Loucy (cell line): ENCODE results near the gene ADAMTS8.

Experiments used
- H2AFZ ChIP-seq: fragments of 200-600 bp; sonication (generic); 2 replicates; pipeline ENCODE4 v1.6.0; 2016; ENCODE audit warnings: antibody characterized with exemption, mild to moderate bottlenecking, low read length, moderate library complexity
- H3F3A ChIP-seq: fragments of 200-600 bp; 2 replicates; pipeline ENCODE4 v1.6.0; 2016; ENCODE audit warnings: antibody characterized with exemption, low read depth, mild to moderate bottlenecking
- H3K27me3 ChIP-seq: fragments of 200-600 bp; sonication (generic); 2 replicates; pipeline ENCODE4 v1.6.1; 2014; ENCODE audit warnings: low read length, mild to moderate bottlenecking; ENCODE audit not compliant: insufficient read depth, poor library complexity, severe bottlenecking
- H3K36me3 ChIP-seq: fragments of 200-600 bp; sonication (generic); 2 replicates; pipeline ENCODE4 v1.6.1; 2016; ENCODE audit warnings: low read length; ENCODE audit not compliant: insufficient read depth
- H3K4me1 ChIP-seq: fragments of 200-600 bp; sonication (generic); 2 replicates; pipeline ENCODE4 v1.5.1; 2014; ENCODE audit warnings: low read length, mild to moderate bottlenecking; ENCODE audit not compliant: insufficient read depth, poor library complexity, severe bottlenecking
- H3K4me2 ChIP-seq: fragments of 200-600 bp; sonication (generic); 2 replicates; pipeline ENCODE4 v1.6.0; 2014; ENCODE audit warnings: antibody characterized with exemption, low read length, low read depth, mild to moderate bottlenecking; ENCODE audit not compliant: poor library complexity, severe bottlenecking
- H3K4me3 ChIP-seq: fragments of 200-600 bp; sonication (generic); 2 replicates; pipeline ENCODE4 v1.5.1; 2014; ENCODE audit warnings: low read length, mild to moderate bottlenecking, mixed read lengths; ENCODE audit not compliant: poor library complexity, severe bottlenecking
- H3K79me2 ChIP-seq: fragments of 200-600 bp; sonication (generic); 2 replicates; pipeline ENCODE4 v1.6.1; 2014; ENCODE audit warnings: low read length; ENCODE audit not compliant: insufficient read depth
- H3K9ac ChIP-seq: fragments of 200-600 bp; sonication (generic); 2 replicates; pipeline ENCODE4 v1.6.0; 2014; ENCODE audit warnings: mild to moderate bottlenecking, low read depth, low read length, moderate library complexity; ENCODE audit not compliant: poor library complexity, severe bottlenecking
- H3K9me2 ChIP-seq: fragments of 200-600 bp; sonication (generic); replicated peaks from 2 replicates; pipeline ENCODE4 v1.6.1; 2016; ENCODE audit warnings: low read depth, low read length, mixed read lengths
- H3K9me3 ChIP-seq: fragments of 200-600 bp; sonication (generic); 2 replicates; pipeline ENCODE4 v1.6.1; 2014; ENCODE audit warnings: mild to moderate bottlenecking, antibody characterized with exemption, low read length, low read depth; ENCODE audit not compliant: insufficient read depth
- H4K20me1 ChIP-seq: fragments of 200-600 bp; sonication (generic); 2 replicates; pipeline ENCODE4 v1.6.0; 2014; ENCODE audit warnings: antibody characterized with exemption, low read length, mild to moderate bottlenecking; ENCODE audit not compliant: insufficient read depth, poor library complexity, severe bottlenecking
- EZH2phosphoT487 ChIP-seq: fragments of 200-600 bp; IDR thresholded peaks from 2 replicates; pipeline ENCODE4 v1.6.1; 2018; ENCODE audit warnings: antibody characterized with exemption, mild to moderate bottlenecking, moderate library complexity, borderline replicate concordance
- TF ChIP-seq, protein P1 (sequence below): fragments of 200-600 bp; sonication (generic); conservative IDR thresholded peaks from 2 replicates; pipeline ENCODE4 v1.5.1; 2014; ENCODE audit warnings: mild to moderate bottlenecking, antibody characterized with exemption, low read length

The ADAMTS8 gene

DNA sequence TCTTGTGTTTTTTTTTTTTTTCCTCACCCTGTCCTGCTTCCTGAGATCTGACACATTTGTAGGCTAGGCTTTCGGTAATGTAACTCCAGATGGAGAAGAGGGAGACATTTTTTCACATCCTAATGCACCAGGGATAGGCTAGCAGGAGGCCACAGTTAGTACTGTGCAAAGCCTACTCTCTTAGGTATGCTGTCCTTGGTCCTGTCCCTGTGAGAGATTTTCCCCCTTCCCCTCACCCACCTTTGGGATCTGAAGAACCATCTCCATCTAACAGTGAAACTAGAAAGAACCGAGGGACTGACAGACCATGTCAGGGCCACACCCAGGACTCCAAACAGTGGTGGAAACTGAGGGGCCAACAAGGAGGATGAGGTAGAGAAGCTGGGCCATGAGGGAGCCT, 29.2 kb downstream of the ADAMTS8 start:
- H3K9me2 ChIP-seq, result no peaks in the 10 kb centered on the region

DNA sequence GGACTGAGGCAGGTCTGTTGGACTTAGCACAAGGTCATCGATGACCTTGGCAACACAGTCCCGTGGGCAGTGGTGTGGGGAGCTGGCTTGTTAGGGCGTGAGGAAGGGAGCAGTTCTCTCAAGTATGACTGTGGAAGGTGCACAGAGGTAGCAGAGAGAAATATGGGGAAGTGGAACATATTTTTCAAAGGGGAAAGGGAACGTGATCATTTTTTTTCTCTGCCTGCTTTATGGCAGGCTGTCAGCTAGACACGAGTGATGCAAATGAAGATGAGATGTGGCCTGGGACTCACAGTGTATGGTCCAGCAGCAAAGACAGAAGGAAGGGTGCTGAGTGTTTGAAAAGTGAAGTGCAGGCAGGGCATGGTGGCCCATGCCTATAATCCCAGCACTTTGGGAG, 30.6 kb downstream of the ADAMTS8 start:
- no peaks in the 10 kb centered on the region for H3K36me3 ChIP-seq
- TF ChIP-seq, protein P1, sequence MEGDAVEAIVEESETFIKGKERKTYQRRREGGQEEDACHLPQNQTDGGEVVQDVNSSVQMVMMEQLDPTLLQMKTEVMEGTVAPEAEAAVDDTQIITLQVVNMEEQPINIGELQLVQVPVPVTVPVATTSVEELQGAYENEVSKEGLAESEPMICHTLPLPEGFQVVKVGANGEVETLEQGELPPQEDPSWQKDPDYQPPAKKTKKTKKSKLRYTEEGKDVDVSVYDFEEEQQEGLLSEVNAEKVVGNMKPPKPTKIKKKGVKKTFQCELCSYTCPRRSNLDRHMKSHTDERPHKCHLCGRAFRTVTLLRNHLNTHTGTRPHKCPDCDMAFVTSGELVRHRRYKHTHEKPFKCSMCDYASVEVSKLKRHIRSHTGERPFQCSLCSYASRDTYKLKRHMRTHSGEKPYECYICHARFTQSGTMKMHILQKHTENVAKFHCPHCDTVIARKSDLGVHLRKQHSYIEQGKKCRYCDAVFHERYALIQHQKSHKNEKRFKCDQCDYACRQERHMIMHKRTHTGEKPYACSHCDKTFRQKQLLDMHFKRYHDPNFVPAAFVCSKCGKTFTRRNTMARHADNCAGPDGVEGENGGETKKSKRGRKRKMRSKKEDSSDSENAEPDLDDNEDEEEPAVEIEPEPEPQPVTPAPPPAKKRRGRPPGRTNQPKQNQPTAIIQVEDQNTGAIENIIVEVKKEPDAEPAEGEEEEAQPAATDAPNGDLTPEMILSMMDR, result no peak
- no peak for TF ChIP-seq EZH2phosphoT487
- no peak overlapping the region for H3K4me2 ChIP-seq
- no peaks in the 10 kb centered on the region for H3K79me2 ChIP-seq
- no peak overlapping the region for H2AFZ ChIP-seq
- no peaks in the 10 kb centered on the region for H3K27me3 ChIP-seq
- no peaks in the 10 kb centered on the region for H3K4me1 ChIP-seq
- no peaks in the 10 kb centered on the region for H3K9me3 ChIP-seq
- no peaks in the 10 kb centered on the region for H4K20me1 ChIP-seq
- no peak overlapping the region for H3K4me3 ChIP-seq
- H3K9me2 ChIP-seq, result no peaks in the 10 kb centered on the region
- no peak overlapping the region for H3K9ac ChIP-seq
- H3F3A ChIP-seq, result no peaks in the 10 kb centered on the region

More for the DNA sequence above, 29.2 kb downstream of the ADAMTS8 start:
- H3K4me3 ChIP-seq, result no peak overlapping the region
- H3F3A ChIP-seq, result no peaks in the 10 kb centered on the region
- H3K36me3 ChIP-seq, result no peaks in the 10 kb centered on the region
- no peaks in the 10 kb centered on the region for H3K79me2 ChIP-seq
- H3K4me1 ChIP-seq, result no peaks in the 10 kb centered on the region
- H3K4me2 ChIP-seq, result no peak overlapping the region
- no peak overlapping the region for H3K9ac ChIP-seq
- no peaks in the 10 kb centered on the region for H4K20me1 ChIP-seq
- H3K9me3 ChIP-seq, result no peaks in the 10 kb centered on the region
- H2AFZ ChIP-seq, result no peak overlapping the region
- TF ChIP-seq EZH2phosphoT487, result no peak
- TF ChIP-seq, protein P1, result no peak
- no peaks in the 10 kb centered on the region for H3K27me3 ChIP-seq

DNA sequence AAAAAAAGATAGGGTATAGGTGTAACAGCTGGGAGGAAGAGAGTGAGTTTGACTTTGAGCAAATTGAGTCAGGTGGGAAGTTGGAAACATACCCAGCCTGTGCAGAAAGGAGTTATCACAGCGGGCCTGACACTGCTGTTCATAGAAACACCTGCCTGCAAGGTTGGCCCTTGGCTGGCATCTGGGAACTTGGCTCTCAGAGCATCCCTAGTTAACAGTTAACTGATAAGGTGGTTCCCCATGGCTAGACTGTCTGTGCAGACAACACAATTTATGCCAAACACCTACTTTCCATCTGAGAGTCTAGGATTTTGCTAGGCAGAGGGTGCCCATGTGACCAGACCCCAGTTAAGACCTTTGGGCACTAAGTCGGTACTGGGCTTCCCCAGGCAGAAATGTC, 31.4 kb downstream of the ADAMTS8 start:
- H3K9ac ChIP-seq, result no peak overlapping the region
- no peak overlapping the region for H3K4me2 ChIP-seq
- H3K27me3 ChIP-seq, result no peaks in the 10 kb centered on the region
- no peaks in the 10 kb centered on the region for H4K20me1 ChIP-seq
- no peaks in the 10 kb centered on the region for H3F3A ChIP-seq
- H3K9me2 ChIP-seq, result no peaks in the 10 kb centered on the region
- H3K4me3 ChIP-seq, result no peak overlapping the region
- no peaks in the 10 kb centered on the region for H3K9me3 ChIP-seq
- no peaks in the 10 kb centered on the region for H3K79me2 ChIP-seq
- H3K4me1 ChIP-seq, result no peaks in the 10 kb centered on the region
- H2AFZ ChIP-seq, result no peak overlapping the region
- no peaks in the 10 kb centered on the region for H3K36me3 ChIP-seq
- TF ChIP-seq EZH2phosphoT487, result no peak
- TF ChIP-seq, protein P1, result no peak
